Limb (tissue), 2 donors: ENCODE results near the gene NBPF20.
"Not testable (repeated sequence)": the region's sequence is repeated elsewhere in the genome, so short reads cannot be mapped to it uniquely, and the experiment has no call there.

Source experiments
- DNase-seq, 2 donors: peaks; one replicate each; pipeline ENCODE4 v3.0.0-alpha.2; 2016; ENCODE audit errors: extremely low spot score in 2 of 2

NBPF20 gene

GRCh38 chr1:145425436-145426029, at the start of gene NBPF20:
Gene NBPF20 (minus strand): TSS chr1:145425603. CDS start chr1:145405272, 20,331 bp downstream.
- DNase-seq = peak; percentile 60 to 87

DNA sequence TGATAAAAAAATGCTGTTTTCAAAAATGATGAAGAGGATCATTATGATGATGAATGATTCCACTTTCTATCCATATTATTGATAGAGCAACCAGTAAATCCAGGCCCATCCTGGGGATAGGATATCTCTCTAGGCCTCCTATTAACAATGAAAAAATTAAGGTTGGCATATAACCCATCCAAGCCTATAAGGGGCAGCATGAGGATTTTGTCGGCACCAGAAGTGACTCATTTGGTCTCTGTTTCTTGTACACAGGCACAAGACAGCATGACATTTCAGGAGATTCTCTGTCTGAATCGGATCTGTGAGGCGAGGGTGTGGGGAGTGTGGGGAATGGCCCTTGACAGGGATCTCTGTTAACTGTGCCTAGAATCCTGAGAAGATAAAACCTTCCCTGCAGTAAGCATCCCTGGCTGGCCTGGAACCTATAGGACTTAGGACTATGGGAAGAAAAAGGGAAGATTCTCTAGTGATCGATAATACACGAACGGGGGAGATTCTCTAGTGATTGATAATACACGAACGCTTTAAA, 49.5 kb upstream of the NBPF20 start:
- not testable (repeated sequence) for DNase-seq

- DNase-seq = not testable (repeated sequence)
Measured at GRCh38 chr1:145472731-145473130, 47.3 kb upstream of the NBPF20 start.

DNA sequence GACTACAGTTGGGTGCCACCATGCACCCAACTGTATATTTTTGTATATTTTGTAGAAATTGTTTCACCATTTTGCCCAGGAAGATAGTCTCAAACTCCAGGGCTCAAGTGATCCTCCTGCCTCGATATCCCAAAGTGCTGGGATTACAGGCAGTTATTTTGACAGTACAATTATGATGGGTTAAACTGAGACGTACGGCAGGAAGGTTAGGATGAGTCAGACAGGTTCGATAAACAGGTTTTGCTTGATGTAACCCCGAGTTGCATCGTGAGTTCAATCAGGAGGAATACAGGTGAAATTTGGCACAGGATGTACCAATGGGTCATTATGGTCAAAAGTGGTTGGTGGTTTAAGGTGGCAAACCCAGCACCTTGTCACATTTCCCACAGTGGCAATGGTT, 46.0 kb upstream of the NBPF20 start:
- DNase-seq = not testable (repeated sequence)

DNA sequence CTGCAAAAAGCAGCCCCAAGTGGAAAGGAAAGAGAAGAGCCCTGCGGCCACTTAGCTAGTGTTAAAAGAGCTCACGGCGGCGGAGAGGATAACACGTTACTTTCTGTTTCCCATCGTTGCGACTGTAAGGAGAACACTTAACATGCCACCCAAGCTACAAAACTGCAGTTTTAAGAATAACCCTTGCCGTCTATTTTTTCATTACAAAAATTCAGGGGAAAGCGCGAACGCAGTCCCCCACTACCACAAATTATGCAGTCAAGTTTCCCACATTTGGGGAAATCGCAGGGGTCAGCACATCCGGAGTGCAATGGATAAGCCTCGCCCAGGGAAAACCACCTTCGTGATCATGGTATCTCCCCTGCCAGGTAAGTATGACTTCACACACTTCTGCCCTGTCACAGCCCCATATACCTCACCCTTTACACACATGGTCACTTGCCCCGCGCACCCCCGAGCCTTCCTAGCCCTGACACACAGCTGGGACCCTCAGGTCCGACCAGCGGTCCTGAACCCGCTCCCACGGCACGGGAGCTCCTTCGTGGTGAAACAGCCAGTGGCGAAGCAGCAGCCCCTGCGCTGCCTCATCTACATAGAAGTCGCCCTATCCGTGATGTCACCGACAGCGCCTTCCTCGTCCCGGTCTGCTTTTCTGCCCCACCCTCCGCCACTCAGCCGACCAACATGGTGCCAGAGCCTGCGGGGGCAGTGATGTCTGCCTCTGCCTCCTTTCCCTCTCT, 40.2 kb upstream of the NBPF20 start:
- DNase-seq = peak; percentile 2 to 46

DNA sequence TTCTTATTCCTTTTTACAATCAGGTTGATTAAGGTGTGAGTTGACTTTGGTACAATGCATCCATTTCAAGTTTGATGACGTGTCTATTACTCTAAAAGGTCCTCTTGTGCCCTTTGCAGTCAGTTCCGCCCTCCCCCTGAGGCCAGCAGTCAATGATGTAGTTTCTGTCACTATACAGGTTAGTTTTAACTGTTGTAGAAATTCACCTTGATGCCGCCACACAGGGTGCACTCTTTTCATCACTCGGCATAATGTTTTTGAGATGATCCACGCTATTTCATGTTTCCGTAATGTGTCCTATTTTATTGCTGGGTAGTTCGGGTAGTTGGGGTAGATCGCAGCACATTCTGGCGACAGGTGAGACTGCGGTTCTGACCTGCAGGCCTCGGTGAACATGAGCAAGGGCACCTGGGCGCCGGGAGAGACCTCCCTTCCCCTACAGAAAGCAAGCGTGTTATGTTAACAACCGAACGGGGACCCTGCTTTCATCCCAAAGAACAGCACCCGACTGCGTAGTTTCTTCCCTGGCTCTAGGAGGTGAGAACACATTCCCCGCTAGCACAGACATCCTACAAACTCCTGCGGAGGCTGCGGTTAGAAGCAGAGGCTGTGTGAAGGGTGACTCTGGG, 39.4 kb upstream of the NBPF20 start:
- not testable (repeated sequence) for DNase-seq

DNA sequence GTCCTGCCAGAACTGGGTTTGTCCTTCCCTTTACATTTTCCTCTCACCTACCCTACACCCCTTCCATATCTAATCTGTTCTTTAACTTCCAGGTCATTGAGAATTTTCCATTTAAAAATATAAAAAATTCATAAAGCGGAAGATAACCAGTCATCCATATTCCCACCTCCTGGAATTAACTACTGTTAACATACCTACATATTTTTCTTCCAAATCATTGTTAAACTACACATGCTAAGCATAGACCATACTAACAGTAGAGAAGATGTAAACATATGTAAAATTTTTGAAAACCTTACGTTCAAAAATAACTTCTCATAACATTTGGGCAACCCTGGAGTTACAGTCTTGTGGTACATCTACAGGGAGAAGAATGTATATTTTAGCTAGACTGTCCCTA, 38.6 kb upstream of the NBPF20 start:
- not testable (repeated sequence) for DNase-seq

DNA sequence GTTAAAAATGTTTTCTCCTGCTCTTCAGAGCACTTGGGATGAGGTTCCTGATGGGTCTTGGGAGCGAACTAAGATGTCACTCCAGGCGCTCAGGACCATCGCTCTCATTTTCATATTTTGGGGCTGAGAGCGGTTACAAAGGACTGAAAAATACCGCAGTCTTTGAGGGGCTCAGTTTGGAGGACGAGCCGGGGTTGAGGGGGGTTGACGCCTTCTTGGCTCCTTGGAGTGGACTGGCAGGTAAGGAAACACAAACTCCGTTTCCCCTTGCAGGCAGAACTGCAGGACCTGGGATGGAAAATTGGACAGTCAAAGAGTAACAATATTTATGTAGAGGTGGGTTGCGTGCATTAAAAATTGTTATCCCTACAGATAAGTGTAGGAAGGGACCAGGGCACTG, 35.3 kb upstream of the NBPF20 start:
- DNase-seq = not testable (repeated sequence)

- DNase-seq = not testable (repeated sequence)
Measured at GRCh38 chr1:145460048-145460447, 34.6 kb upstream of the NBPF20 start.

GRCh38 chr1:145459591-145459990, 34.2 kb upstream of the NBPF20 start:
- not testable (repeated sequence) for DNase-seq

GRCh38 chr1:145459063-145459462, 33.7 kb upstream of the NBPF20 start:
- not testable (repeated sequence) for DNase-seq

- not testable (repeated sequence) for DNase-seq
Measured at GRCh38 chr1:145454824-145455177, 29.4 kb upstream of the NBPF20 start.

DNA sequence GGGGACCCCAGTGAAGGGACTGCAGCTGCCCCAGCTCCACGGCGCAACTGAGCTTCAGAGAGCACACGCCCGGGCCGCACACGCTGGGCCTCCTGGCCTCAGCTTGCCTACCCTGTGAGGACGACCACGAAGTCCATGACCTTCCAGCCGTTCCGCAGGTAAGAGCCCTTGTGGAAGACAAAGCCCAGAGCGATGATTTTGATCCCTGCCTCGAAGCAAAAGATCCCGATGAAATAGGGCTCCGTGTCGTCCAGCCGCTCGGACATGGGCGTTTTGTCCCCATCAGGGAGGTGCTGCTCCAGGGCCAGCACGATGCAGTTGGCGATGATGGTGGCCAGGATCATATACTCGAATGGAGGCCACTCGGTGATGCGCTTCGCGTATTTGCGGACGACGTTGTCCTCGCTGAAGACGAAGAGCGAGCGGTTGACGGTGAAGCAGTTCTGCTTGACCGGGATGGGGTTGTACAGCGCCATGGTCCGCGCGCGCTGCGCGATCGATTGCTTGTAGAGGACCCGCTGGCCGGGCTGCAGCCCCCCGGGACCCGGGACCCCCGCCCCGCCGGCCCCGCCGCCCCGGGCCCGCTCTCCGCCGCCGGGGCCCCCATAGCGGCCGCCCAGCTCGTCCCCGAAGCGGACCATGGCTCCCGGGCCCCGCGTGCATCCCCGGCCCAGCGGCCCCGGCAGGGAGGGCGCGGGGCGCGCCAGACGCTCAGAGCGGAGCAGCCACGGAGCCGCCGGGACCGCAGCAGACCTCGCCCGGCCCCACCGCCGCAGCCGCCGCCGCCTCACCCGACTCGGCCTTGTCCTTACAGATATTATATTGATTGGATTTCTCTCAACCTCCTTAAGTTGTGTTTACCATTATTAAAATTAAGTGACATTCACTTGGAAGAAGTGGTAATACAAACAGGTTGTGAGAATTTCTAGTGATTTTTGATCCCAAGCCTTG, 28.7 kb upstream of the NBPF20 start:
- not testable (repeated sequence) for DNase-seq

GRCh38 chr1:145452506-145452905, 27.1 kb upstream of the NBPF20 start:
- DNase-seq = not testable (repeated sequence)

DNA sequence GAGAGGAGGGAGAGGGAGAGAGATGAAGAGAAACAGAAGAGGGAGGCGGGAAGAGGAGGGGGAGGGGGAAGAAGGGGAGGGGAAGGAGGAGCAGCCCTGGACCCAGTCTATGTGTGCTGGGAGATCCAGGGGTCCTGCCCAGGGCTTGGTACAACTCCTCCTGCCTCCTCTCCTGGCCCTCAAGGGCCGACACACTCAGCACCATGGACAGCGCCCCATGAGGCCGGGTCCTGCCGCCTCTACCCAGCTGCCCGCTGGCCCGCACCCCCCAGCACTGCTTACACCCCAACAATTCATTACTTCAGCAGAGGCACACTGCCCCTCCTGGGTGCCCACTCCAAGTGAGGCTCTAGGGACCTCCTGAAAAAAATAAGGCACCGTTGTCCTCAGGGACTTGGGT, 26.5 kb upstream of the NBPF20 start:
- DNase-seq = peak in 1 of 2 donors; percentile 56

DNA sequence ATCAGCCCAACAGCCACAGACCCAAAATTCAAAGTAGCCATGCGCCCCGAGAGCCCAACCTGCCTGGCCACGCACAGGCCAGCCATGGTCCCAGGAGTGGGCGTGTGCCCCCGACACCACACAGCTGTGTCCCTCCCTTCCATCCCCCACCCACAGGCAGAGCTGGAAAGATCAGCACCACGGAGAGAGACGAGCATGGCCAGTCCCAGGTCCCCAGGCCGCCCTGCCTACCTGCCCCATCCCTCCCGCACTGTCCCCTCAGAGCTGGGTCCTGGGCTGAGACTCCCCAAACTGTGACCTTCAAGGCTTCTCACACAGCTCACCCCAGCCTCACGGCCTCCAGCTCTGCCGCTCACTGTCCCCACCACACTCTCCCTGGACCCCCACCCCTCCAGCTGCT, 19.8 kb upstream of the NBPF20 start:
- DNase-seq = not testable (repeated sequence)

- DNase-seq = not testable (repeated sequence)
Measured at GRCh38 chr1:145442340-145442739, 16.9 kb upstream of the NBPF20 start.

- not testable (repeated sequence) for DNase-seq
Measured at GRCh38 chr1:145431363-145432256, 6.2 kb upstream of the NBPF20 start.

DNA sequence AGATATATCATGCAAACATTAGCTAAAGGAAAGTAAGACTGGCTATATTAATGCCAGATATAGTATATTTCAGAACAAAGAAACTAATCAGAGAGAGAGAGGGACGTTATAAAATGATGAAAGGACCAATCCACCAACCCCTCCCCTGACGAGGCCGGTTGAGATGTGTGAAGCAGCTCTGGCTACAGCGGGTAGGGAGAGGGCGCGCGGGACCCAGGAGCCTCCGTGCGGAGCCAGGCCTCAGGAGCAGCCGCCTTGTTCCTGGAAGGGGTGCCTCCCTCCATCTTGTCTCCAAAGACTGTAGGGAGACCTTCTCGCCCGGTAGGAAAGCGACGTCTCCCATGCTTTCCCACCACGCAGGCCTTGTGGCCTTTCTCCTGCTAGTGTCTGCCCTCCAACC, 5.4 kb upstream of the NBPF20 start:
- not testable (repeated sequence) for DNase-seq

DNA sequence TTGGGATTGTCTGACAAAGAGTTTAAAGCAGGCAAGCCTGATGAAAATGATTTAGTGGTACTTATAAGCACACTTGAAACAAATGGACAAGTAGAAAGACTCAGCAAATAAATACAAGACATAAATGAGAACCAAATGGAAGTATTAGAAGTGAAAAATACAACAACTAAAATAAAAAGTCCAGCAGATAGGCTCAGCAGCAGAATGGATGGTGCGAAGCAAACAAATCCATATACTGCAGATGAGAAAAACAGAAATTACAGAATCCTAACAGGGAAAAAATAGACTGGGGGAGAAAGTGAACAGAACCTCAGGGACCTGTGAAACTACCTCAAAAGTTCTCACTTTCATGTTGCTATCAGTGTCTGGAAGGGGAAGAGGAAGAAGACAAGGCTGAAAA, 3.9 kb upstream of the NBPF20 start:
- not testable (repeated sequence) for DNase-seq
